Measurements from ENCODE around the gene EPB41L3.
"Not testable (repeated sequence)": the region's sequence is repeated elsewhere in the genome, so short reads cannot be mapped to it uniquely, and the experiment has no call there.

Gene EPB41L3

DNA sequence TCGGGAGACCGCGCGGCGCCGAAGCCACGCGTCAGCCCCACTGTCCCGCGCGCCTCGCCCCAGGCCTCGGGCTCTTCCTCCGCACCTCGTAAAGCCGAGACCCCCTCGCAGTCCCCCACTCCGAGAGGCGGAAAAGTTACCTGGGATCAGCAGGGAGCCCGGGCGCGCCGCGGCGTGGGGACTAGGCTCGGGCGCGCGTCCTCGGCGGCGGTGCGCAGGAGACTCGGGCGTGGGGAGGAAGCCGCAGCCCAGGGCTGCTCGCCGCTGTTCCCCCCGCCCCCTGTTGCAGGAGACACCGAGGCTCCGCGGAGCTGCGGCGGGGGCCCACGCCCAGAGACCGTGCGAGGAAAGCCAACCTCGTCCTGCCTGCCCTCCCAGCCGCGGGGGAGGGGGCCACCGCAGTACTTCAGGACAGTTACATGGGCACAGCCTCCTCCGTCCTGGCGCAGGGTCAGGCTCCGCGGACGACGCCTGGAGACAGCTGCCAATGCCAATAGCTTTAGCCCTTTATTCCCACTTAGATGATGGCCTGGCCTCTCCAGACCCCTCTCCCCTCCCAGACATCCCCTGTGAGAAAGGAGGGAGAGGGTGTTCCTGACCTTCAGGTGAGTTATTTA lies at the start of gene EPB41L3:
EPB41L3 (minus strand) TSS at position 225 of the 617 bp plus-strand sequence. CDS start 54,814 bp downstream, outside the sequence.
- FAIRE-seq (no peak), DNase-seq (ENCODE audit: insufficient read length, low spot score) (no peak)

GRCh38 chr18:5588529-5588928 lies 44.7 kb upstream of the EPB41L3 start:
- FAIRE-seq (no peak), DNase-seq (ENCODE audit: insufficient read length, low spot score) (no peak)

GRCh38 chr18:5585653-5586052 lies 41.9 kb upstream of the EPB41L3 start:
- FAIRE-seq (no peak), DNase-seq (ENCODE audit: insufficient read length, low spot score) (no peak)

DNA sequence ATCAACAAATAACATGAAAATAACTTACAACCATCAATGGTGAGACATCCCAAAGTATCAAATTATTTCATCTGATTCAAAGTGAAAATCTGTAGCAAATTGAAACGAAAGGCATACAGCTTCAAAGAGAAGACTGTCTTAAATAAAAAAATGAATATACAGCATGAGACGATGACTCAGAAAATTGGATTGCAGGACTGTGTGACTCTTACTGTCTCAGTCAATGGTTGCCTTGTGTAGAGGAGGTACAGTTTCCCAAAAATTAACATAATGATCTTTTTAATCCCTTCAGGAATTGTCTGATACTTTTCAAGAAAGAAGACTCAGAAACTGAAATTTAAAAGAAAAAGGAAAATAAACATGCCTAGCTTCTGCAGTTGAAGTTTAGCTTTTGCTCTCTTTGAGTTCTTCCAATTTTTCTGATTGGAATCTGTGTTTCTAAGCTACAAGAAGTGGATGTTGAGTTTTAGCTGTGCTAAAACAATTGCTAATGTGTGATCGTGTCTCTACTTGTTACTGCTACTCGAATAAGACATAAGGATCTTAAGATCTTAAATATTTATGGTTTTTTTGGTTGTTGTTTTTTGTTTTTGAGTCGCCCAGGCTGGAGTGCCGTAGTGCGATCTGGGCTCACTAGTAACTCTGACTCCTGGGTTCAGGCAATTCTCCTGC lies 41.1 kb upstream of the EPB41L3 start:
- DNase-seq (ENCODE audit: insufficient read length, low spot score) (no peak), FAIRE-seq (no peak)

DNA sequence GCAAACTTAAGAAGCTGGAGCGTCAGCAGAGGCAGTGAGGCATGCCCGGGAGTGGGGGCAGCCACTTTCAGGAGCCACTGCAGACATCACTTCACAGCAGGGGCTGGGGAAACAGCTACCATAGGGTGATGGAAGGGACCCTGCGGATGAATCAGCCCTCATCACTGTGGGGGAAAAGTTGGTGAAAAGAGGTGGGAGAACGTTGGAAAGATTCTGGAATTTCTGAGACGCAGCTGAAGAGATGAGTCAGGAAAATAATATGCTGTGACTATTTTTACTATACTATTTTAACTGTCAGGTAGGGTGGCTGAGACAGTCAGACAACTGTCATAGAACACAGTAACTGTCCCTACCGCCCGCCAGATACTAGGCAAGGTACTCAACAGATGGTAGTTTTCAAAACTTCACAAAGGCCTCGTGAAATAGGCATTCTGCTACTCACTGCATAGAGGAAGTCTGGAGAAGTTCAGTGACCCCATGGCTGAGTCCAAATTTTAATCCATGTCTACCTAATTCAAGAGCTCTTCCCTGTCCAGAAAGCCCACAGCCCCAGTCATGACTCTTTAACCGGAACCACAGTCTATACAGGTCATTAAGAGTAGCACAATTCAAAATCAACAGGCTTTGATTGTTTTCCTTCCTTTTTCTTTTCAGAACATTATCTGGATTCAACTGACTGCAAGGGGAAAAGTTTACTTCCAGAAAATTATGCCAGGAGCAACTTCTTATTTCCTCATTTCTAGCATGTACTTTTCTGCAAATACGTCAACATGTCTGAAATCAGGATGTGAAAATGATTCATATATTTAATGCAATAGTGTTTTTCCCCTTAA lies 39.3 kb upstream of the EPB41L3 start:
- no peak for FAIRE-seq

GRCh38 chr18:5582076-5582475 lies 38.3 kb upstream of the EPB41L3 start:
- no peak for DNase-seq (ENCODE audit: insufficient read length, low spot score)
- no peak for FAIRE-seq

More for the DNA sequence above, 39.3 kb upstream of the EPB41L3 start:
- DNase-seq (ENCODE audit: insufficient read length, low spot score) = no peak

- DNase-seq (ENCODE audit: insufficient read length, low spot score) = no peak
- no peak for FAIRE-seq
Measured at GRCh38 chr18:5574843-5575242, 31.0 kb upstream of the EPB41L3 start.

GRCh38 chr18:5571666-5572065 lies 27.9 kb upstream of the EPB41L3 start:
- FAIRE-seq (no peak), DNase-seq (ENCODE audit: insufficient read length, low spot score) (no peak)

DNA sequence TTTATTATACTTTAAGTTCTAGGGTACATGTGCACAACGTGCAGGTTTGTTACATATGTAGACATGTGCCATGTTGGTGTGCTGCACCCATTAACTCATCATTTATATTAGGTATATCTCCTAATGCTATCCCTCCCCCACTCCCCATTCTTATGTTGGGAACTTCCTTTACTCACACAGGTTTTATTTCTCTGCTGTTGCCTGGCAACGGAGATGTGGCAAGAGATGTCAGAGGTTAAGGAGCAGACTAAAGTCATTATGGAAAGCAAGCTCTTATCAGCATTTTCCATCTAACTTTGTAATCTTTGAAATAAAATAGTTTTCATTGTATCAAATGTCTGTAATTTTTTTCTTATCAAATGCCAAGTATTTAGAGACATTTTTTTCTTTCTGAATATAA lies 26.8 kb upstream of the EPB41L3 start:
- FAIRE-seq; DNase-seq (ENCODE audit: insufficient read length, low spot score): not testable (repeated sequence)

DNA sequence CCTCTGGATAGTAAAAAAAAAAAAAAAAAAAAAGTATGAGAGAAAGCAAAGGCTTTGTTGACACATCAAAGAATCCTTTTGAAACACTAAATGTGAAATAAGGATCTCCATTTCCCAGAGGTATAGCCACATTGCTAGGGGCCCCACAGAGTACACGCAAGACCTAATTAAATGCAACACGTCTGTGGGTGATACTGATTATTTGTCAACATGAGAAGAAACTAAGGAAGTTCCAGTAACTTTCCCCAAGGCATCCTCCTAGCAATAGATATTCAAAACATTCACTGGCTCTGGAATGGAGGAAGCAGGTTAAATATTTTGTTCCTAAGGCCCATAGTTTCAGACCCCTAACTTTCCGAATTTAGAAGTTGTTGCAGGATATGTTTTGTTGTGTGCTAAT lies 24.6 kb upstream of the EPB41L3 start:
- DNase-seq (ENCODE audit: insufficient read length, low spot score) (no peak), FAIRE-seq (no peak)

DNA sequence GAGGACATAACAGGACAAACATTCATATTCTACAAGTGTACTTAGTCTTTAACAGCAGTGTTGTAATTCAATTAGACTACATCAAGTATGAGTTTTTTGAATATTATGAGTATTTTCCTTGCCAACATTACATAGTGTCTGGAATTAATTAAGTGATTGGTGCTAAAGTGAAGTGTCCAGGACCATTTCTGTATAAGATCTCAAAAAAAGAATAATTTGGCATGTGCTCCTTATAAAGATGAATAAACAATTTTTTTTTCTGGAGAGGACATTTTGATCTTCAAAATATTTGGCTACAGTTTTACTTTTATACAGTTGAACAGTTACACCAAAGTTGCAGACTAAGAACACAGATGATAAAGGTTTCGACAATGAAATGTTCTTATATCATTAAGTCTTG lies 15.1 kb upstream of the EPB41L3 start:
- FAIRE-seq = no peak
- no peak for DNase-seq (ENCODE audit: insufficient read length, low spot score)

- FAIRE-seq (no peak), DNase-seq (ENCODE audit: insufficient read length, low spot score) (no peak)
Measured at GRCh38 chr18:5556310-5556974, 12.6 kb upstream of the EPB41L3 start.

DNA sequence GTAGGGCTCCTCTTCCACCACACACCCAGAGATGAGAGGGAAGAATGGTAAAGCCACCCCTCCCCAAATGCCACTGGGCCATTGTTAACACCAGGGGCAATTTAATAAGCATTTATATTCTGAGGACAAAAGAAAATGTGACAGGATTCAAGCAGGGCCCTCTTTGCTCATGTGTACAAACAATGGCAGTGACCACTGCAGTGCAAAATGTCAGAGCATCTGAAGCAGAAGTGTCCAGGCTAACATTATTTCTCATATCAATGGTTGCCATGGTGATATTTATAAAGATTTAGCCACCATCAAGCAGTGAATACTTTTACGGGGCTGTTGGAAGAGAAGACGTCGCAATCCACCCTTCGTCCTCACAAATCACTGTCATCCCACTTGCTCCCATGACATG lies 10.8 kb upstream of the EPB41L3 start:
- DNase-seq (ENCODE audit: insufficient read length, low spot score) (no peak), FAIRE-seq (no peak)

DNA sequence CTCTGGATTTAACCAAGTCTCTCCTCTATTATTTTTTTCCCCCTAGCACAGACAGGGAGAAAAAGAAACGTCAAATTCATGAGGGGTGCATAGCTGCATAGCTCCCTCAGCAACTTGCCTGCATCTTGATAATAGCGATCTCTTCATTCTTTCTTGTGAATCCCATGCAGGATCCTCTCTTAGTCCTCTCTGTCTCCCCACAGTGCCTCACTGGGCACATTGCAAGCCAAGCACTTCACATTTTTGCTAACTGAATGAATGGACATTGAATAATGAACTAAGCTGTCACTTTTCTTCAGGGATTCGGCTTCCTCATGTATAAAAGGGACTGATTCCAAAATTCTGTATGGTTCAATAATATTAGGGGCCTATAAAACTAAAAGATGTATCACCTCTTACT lies 2.9 kb upstream of the EPB41L3 start:
- FAIRE-seq (no peak), DNase-seq (ENCODE audit: insufficient read length, low spot score) (no peak)

GRCh38 chr18:5543036-5543680 lies 639 bp downstream of the EPB41L3 start:
- no peak for FAIRE-seq

DNA sequence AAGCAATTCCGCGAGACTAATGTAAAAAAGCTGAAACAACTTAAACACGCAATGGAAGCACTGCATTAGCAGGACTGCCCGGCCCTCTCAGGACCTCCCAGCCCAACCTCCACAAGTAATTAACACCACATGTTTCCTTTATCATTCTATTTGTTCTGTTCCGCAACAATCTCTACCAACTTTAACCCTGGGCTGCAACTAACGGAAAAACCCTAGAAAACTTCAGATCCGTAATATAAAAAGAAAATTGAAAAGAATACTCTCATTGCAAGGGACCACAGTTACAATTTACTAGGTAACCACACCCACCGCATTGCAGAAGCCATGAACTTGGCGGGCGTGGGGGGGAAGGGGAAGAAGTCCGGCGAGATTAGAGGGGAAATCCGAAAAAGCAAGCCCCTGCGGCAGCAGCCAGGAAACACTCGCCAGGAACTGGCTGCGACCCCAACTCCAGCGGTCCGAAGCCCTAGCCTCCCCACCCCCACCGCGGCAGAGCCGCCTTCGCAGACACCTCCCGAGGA lies 1.2 kb downstream of the EPB41L3 start:
- no peak for FAIRE-seq
- DNase-seq (ENCODE audit: insufficient read length, low spot score) = no peak

More at GRCh38 chr18:5543036-5543680, 639 bp downstream of the EPB41L3 start:
- no peak for DNase-seq (ENCODE audit: insufficient read length, low spot score)

- FAIRE-seq (no peak), DNase-seq (ENCODE audit: insufficient read length, low spot score) (no peak)
Measured at GRCh38 chr18:5541644-5542043, 2.2 kb downstream of the EPB41L3 start.

DNA sequence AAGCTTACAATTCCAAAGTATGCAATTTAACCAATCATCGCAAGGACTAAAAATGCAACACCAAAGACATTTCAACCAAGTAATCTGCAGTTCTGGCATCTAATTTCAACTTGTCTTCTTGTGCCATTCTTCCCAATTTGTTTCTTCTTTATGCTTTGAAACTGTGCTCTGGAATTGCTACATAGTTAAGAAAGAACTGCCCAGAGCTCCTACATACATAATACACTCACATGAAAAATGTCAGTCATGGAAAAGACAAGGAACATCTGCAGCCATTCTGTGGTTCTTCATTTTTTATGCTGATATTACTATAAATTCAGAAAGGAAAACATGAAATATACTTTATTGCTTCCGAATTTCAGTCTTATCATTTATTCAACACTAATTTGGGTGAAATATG lies 4.4 kb downstream of the EPB41L3 start:
- DNase-seq (ENCODE audit: insufficient read length, low spot score) = no peak
- FAIRE-seq = no peak

- DNase-seq (ENCODE audit: insufficient read length, low spot score) = no peak
- FAIRE-seq = no peak
Measured at GRCh38 chr18:5538544-5538943, 5.3 kb downstream of the EPB41L3 start.

DNA sequence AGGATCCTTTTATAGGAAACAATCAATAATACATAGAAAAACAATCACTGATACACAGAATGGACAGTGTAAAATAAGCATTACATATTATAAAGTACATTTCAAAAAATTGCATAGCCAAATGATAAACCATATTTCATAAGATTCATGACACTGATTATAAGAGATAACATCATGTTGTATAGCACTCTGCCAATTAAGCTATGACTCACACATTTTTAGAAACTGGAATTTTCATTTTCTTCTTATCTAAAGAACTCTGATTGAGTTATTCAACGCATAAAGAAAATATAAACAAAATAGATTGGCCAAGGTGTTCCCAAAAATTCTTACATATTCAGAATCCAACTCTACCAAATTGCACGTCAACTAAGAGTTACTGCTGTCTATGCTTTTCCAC lies 5.9 kb downstream of the EPB41L3 start:
- FAIRE-seq (no peak), DNase-seq (ENCODE audit: insufficient read length, low spot score) (no peak)

All from GM19239 (cell line).